ES-I3 (cell line): Measurements from ENCODE around the gene RNF130.
"Not testable (repeated sequence)": the region's sequence is repeated elsewhere in the genome, so short reads cannot be mapped to it uniquely, and the experiment has no call there.

Source experiments
- H3K36me3 ChIP-seq: 2 replicates; pipeline ENCODE4 v1.6.1; 2013; ENCODE audit warnings: mild to moderate bottlenecking, low read length, control low read depth, moderate library complexity; ENCODE audit not compliant: insufficient read depth
- H3K4me1 ChIP-seq: 2 replicates; pipeline ENCODE4 v1.6.1; 2013; ENCODE audit warnings: mild to moderate bottlenecking, control low read depth, low read length; ENCODE audit not compliant: insufficient read depth
- H3K9ac ChIP-seq: 2 replicates; pipeline ENCODE4 v1.6.1; 2013; ENCODE audit warnings: low read depth, mild to moderate bottlenecking, low read length, moderate library complexity
- H3K9me3 ChIP-seq: 2 replicates; pipeline ENCODE4 v1.6.1; 2013; ENCODE audit warnings: mild to moderate bottlenecking, low read length, moderate library complexity; ENCODE audit not compliant: control insufficient read depth, insufficient read depth

Gene RNF130

GRCh38 chr5:179981636-179982035 lies 89.9 kb downstream of the RNF130 start:
- H3K9me3 ChIP-seq, result no peaks in the 10 kb centered on the region
- no peaks in the 10 kb centered on the region for H3K4me1 ChIP-seq
- H3K36me3 ChIP-seq, result peaks cover 2% of the 10 kb centered on the region
- no peak overlapping the region for H3K9ac ChIP-seq

- H3K9ac ChIP-seq, result no peak overlapping the region
- no peaks in the 10 kb centered on the region for H3K9me3 ChIP-seq
- peaks cover 2% of the 10 kb centered on the region for H3K36me3 ChIP-seq
Observed at GRCh38 chr5:179980767-179981166, 90.8 kb downstream of the RNF130 start.

GRCh38 chr5:179978792-179979191 lies 92.8 kb downstream of the RNF130 start:
- Histone ChIP-seq H3K9ac (no peak overlapping the region), H3K9me3 (no peaks in the 10 kb centered on the region), H3K36me3 (peaks cover 2% of the 10 kb centered on the region)

More at GRCh38 chr5:179980767-179981166, 90.8 kb downstream of the RNF130 start:
- no peaks in the 10 kb centered on the region for H3K4me1 ChIP-seq

GRCh38 chr5:179975713-179976134 lies 95.8 kb downstream of the RNF130 start:
- Histone ChIP-seq H3K9ac (no peak overlapping the region), H3K36me3 (peaks cover 2% of the 10 kb centered on the region), H3K4me1 (no peaks in the 10 kb centered on the region), H3K9me3 (no peaks in the 10 kb centered on the region)

More at GRCh38 chr5:179978792-179979191, 92.8 kb downstream of the RNF130 start:
- H3K4me1 ChIP-seq, result no peaks in the 10 kb centered on the region

- Histone ChIP-seq H3K36me3 (peaks cover 2% of the 10 kb centered on the region), H3K9ac (no peak overlapping the region), H3K4me1 (no peaks in the 10 kb centered on the region), H3K9me3 (no peaks in the 10 kb centered on the region)
Observed at GRCh38 chr5:179974946-179975712, 96.4 kb downstream of the RNF130 start.

- H3K36me3 ChIP-seq, result peaks cover 2% of the 10 kb centered on the region
- no peaks in the 10 kb centered on the region for H3K4me1 ChIP-seq
- no peaks in the 10 kb centered on the region for H3K9me3 ChIP-seq
- H3K9ac ChIP-seq, result no peak overlapping the region
Observed at GRCh38 chr5:179974246-179974945, 97.2 kb downstream of the RNF130 start.

- no peaks in the 10 kb centered on the region for H3K9me3 ChIP-seq
- no peak overlapping the region for H3K9ac ChIP-seq
- H3K4me1 ChIP-seq, result no peaks in the 10 kb centered on the region
- peaks cover 12% of the 10 kb centered on the region for H3K36me3 ChIP-seq
Observed at GRCh38 chr5:179973391-179973790, 98.2 kb downstream of the RNF130 start.

GRCh38 chr5:179969110-179969509 lies 102.4 kb downstream of the RNF130 start:
- peaks cover 21% of the 10 kb centered on the region; the same call in 1 of the 2 replicates for H3K36me3 ChIP-seq
- H3K9me3 ChIP-seq, result no peaks in the 10 kb centered on the region
- H3K9ac ChIP-seq, result no peak overlapping the region
- H3K4me1 ChIP-seq, result no peaks in the 10 kb centered on the region

- Histone ChIP-seq H3K4me1 (no peaks in the 10 kb centered on the region), H3K9ac (no peak overlapping the region), H3K36me3 (peaks cover 21% of the 10 kb centered on the region), H3K9me3 (no peaks in the 10 kb centered on the region)
Observed at GRCh38 chr5:179967489-179967888, 104.1 kb downstream of the RNF130 start.

GRCh38 chr5:179964015-179964414 lies 107.5 kb downstream of the RNF130 start:
- no peaks in the 10 kb centered on the region for H3K9me3 ChIP-seq
- H3K9ac ChIP-seq, result no peak overlapping the region
- peaks cover 17% of the 10 kb centered on the region for H3K36me3 ChIP-seq
- H3K4me1 ChIP-seq, result no peaks in the 10 kb centered on the region

GRCh38 chr5:179963375-179963774 lies 108.2 kb downstream of the RNF130 start:
- no peaks in the 10 kb centered on the region for H3K4me1 ChIP-seq
- H3K9ac ChIP-seq, result no peak overlapping the region
- H3K36me3 ChIP-seq, result peaks cover 11% of the 10 kb centered on the region
- no peaks in the 10 kb centered on the region for H3K9me3 ChIP-seq

GRCh38 chr5:179960204-179960831 lies 111.2 kb downstream of the RNF130 start:
- Histone ChIP-seq H3K4me1 (no peaks in the 10 kb centered on the region), H3K36me3 (no peaks in the 10 kb centered on the region; the same call in 1 of the 2 replicates), H3K9ac (no peak overlapping the region), H3K9me3 (no peaks in the 10 kb centered on the region)

GRCh38 chr5:179959641-179960040 lies 111.9 kb downstream of the RNF130 start:
- no peak overlapping the region for H3K9ac ChIP-seq
- no peaks in the 10 kb centered on the region for H3K4me1 ChIP-seq
- H3K36me3 ChIP-seq, result peaks cover 3% of the 10 kb centered on the region
- no peaks in the 10 kb centered on the region for H3K9me3 ChIP-seq

GRCh38 chr5:179959118-179959517 lies 112.4 kb downstream of the RNF130 start:
- not testable (repeated sequence) for H3K9ac ChIP-seq, H3K36me3 ChIP-seq, H3K4me1 ChIP-seq, H3K9me3 ChIP-seq
